ENCODE results near the gene SLC4A2.

DNA sequence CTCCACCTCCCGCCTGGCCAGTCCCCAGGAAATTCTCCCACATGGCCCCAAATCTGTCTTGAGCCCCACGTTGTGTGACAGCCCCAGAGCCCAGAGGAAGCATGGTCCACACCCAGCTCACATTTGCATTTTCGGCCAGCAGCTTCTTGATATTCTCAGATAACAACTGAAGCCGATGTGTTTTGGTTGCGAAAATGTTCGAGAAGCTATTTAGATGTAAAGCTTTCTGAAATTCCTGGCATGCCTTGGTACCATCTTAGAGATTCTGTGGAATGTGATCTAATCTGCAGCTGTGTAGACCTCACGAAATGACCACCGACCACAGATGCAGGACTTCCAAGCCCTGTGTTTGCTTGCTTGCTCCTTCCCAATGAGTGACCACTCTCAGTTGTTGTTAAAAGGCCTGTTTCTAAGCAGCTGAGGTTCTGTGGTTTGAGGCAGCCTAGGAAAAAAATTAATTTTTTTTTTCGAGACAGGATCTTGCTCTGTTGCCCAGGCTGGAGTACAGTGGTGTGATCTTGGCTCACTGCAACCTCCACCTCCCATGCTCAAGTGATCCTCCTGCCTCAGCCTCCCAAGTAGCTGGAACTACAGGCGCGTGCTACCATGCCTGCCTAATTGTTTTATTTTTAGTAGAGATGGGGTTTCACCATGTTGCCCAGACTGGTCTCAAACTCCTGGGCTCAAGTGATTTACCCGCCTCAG lies 8.8 kb downstream of the SLC4A2 start:
- TF ChIP-seq, protein P1, sequence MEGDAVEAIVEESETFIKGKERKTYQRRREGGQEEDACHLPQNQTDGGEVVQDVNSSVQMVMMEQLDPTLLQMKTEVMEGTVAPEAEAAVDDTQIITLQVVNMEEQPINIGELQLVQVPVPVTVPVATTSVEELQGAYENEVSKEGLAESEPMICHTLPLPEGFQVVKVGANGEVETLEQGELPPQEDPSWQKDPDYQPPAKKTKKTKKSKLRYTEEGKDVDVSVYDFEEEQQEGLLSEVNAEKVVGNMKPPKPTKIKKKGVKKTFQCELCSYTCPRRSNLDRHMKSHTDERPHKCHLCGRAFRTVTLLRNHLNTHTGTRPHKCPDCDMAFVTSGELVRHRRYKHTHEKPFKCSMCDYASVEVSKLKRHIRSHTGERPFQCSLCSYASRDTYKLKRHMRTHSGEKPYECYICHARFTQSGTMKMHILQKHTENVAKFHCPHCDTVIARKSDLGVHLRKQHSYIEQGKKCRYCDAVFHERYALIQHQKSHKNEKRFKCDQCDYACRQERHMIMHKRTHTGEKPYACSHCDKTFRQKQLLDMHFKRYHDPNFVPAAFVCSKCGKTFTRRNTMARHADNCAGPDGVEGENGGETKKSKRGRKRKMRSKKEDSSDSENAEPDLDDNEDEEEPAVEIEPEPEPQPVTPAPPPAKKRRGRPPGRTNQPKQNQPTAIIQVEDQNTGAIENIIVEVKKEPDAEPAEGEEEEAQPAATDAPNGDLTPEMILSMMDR (IDR thresholded peaks at IDR 0.05), result no peak
- no peak for TF ChIP-seq POLR2A (IDR thresholded peaks at IDR 0.05)
